A549 (cell line): ENCODE measurements around the gene TMEM82.

Experiments
- JUN ChIP-seq, 2 experiments: fragments of >200 bp; sonication (Bioruptor Twin); formaldehyde crosslinking; IDR thresholded peaks; 2 replicates in 1 of 2; 3 replicates in 1 of 2; pipeline ENCODE4 v1.6.1; 2016 to 2017
- MAZ ChIP-seq: fragments of 150-350 bp; IDR thresholded peaks from 2 replicates; pipeline ENCODE4 v1.6.1; 2014; ENCODE audit warnings: antibody characterized with exemption, low read depth, low read length, borderline replicate concordance
- POLR2A ChIP-seq: IDR thresholded peaks from 2 replicates; pipeline ENCODE4 v1.6.1; 2012; ENCODE audit warnings: mild to moderate bottlenecking, low read length
- TF ChIP-seq, protein P1 (sequence below): IDR thresholded peaks from 2 replicates; pipeline ENCODE4 v1.6.1; 2012
- TF ChIP-seq, protein P2 (sequence below): fragments of >200 bp; sonication (Bioruptor Twin); formaldehyde crosslinking; IDR thresholded peaks from 3 replicates; pipeline ENCODE4 v1.5.1; 2016
- TF ChIP-seq, protein P3 (sequence below): fragments of 150-350 bp; IDR thresholded peaks from 2 replicates; pipeline ENCODE4 v1.6.1; 2014; ENCODE audit warnings: low read depth, mild to moderate bottlenecking, low read length

GRCh38 chr1:15764890-15765289 lies 22.6 kb downstream of the TMEM82 start:
- TF ChIP-seq, protein P1, sequence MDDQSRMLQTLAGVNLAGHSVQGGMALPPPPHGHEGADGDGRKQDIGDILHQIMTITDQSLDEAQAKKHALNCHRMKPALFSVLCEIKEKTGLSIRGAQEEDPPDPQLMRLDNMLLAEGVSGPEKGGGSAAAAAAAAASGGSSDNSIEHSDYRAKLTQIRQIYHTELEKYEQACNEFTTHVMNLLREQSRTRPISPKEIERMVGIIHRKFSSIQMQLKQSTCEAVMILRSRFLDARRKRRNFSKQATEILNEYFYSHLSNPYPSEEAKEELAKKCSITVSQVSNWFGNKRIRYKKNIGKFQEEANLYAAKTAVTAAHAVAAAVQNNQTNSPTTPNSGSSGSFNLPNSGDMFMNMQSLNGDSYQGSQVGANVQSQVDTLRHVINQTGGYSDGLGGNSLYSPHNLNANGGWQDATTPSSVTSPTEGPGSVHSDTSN, result no peak
- no peak for TF ChIP-seq JUN (IDR thresholded peaks at IDR 0.05)
- TF ChIP-seq, protein P2, sequence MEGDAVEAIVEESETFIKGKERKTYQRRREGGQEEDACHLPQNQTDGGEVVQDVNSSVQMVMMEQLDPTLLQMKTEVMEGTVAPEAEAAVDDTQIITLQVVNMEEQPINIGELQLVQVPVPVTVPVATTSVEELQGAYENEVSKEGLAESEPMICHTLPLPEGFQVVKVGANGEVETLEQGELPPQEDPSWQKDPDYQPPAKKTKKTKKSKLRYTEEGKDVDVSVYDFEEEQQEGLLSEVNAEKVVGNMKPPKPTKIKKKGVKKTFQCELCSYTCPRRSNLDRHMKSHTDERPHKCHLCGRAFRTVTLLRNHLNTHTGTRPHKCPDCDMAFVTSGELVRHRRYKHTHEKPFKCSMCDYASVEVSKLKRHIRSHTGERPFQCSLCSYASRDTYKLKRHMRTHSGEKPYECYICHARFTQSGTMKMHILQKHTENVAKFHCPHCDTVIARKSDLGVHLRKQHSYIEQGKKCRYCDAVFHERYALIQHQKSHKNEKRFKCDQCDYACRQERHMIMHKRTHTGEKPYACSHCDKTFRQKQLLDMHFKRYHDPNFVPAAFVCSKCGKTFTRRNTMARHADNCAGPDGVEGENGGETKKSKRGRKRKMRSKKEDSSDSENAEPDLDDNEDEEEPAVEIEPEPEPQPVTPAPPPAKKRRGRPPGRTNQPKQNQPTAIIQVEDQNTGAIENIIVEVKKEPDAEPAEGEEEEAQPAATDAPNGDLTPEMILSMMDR, result no peak
- TF ChIP-seq, protein P3, sequence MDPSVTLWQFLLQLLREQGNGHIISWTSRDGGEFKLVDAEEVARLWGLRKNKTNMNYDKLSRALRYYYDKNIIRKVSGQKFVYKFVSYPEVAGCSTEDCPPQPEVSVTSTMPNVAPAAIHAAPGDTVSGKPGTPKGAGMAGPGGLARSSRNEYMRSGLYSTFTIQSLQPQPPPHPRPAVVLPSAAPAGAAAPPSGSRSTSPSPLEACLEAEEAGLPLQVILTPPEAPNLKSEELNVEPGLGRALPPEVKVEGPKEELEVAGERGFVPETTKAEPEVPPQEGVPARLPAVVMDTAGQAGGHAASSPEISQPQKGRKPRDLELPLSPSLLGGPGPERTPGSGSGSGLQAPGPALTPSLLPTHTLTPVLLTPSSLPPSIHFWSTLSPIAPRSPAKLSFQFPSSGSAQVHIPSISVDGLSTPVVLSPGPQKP, result no peak
- no peak for TF ChIP-seq MAZ
- no peak for TF ChIP-seq POLR2A
